ENCODE data around the gene NUP62.

- TF ChIP-seq JUND (IDR thresholded peaks at IDR 0.05): no peak
- no peak for TF ChIP-seq POLR2A (IDR thresholded peaks at IDR 0.05; ENCODE audit: borderline replicate concordance, extremely low read depth, insufficient read depth, insufficient read length)
These were observed 6.0 kb downstream of the NUP62 start for GRCh38 chr19:49923055-49924003.
